IMR-90 (cell line): ENCODE measurements around the gene TANGO2. TPM values are rescaled to one million over a fixed set of nuclear protein-coding genes. Genes with fewer than 3 reads are reported as not detected.

Experiments
- ATAC-seq: fragments of 200-7000 bp; cut with Tn5 transposase; 2 replicates; pipeline ENCODE4 v1.9.1; 2020; ENCODE audit warnings: low read depth, mild to moderate bottlenecking, moderate library complexity
- BruUV-seq: library from RNA; stranded (reverse); fragments of 400-500 nt; replicated peaks from 2 replicates; lab custom pipeline; 2021; lab: Mats Ljungman, UMichigan
- CTCF ChIA-PET: fragments of 300-600 bp; formaldehyde crosslinking; extraction: SDS; loops from one replicate; lab custom pipeline; 2021; ENCODE audit warnings: antibody characterized with exemption; lab: Yijun Ruan, JAX
- POLR2A ChIA-PET: fragments of 300-600 bp; sonication (Branson Sonifier 250); formaldehyde crosslinking; loops from one replicate; lab custom pipeline; 2022; ENCODE audit warnings: antibody characterized with exemption; ENCODE audit not compliant: unreplicated experiment; lab: Charles Lee
- DNase-seq: peaks from one replicate; pipeline ENCODE4 v3.0.0; 2013
- H2AFZ ChIP-seq: replicated peaks from 2 replicates; pipeline ENCODE3; 2013; ENCODE audit warnings: low read length, mild to moderate bottlenecking; ENCODE audit not compliant: poor library complexity
- H2AK5ac ChIP-seq: 2 replicates; pipeline ENCODE4 v1.6.1; 2013; ENCODE audit warnings: low read depth, low read length, inconsistent platforms
- H2AK9ac ChIP-seq: replicated peaks from 2 replicates; pipeline ENCODE3; 2013; ENCODE audit warnings: mild to moderate bottlenecking, low read depth, low read length, moderate library complexity; ENCODE audit not compliant: poor library complexity
- H2BK120ac ChIP-seq: 2 replicates; pipeline ENCODE4 v1.6.1; 2013; ENCODE audit warnings: low read depth, low read length, inconsistent platforms
- H2BK15ac ChIP-seq: 3 replicates; pipeline ENCODE4 v1.6.1; 2013; ENCODE audit warnings: low read depth, low read length, inconsistent platforms
- H2BK20ac ChIP-seq: 2 replicates; pipeline ENCODE4 v1.6.1; 2013; ENCODE audit warnings: low read depth, mild to moderate bottlenecking, inconsistent platforms, low read length, moderate library complexity
- H2BK5ac ChIP-seq: 2 replicates; pipeline ENCODE4 v1.6.1; 2013; ENCODE audit warnings: mild to moderate bottlenecking, low read depth, low read length, inconsistent platforms; ENCODE audit not compliant: poor library complexity, severe bottlenecking
- H3K14ac ChIP-seq: replicated peaks from 2 replicates; pipeline ENCODE4 v1.6.1; 2013; ENCODE audit warnings: low read depth, low read length, inconsistent platforms
- H3K18ac ChIP-seq: 2 replicates; pipeline ENCODE4 v1.6.1; 2013; ENCODE audit warnings: low read depth, low read length, control low read depth
- H3K23ac ChIP-seq: 2 replicates; pipeline ENCODE4 v1.6.1; 2013; ENCODE audit warnings: low read depth, low read length, inconsistent platforms
- H3K27ac ChIP-seq: 2 replicates; pipeline ENCODE4 v1.5.1; 2013; ENCODE audit warnings: mild to moderate bottlenecking, control low read depth, low read length; ENCODE audit not compliant: insufficient read depth
- H3K27me3 ChIP-seq: 2 replicates; pipeline ENCODE4 v1.6.1; 2013; ENCODE audit warnings: low read length; ENCODE audit not compliant: control insufficient read depth, insufficient read depth
- H3K36me3 ChIP-seq: 2 replicates; pipeline ENCODE4 v1.6.1; 2013; ENCODE audit warnings: low read length, mixed read lengths; ENCODE audit not compliant: control insufficient read depth, insufficient read depth
- H3K4ac ChIP-seq: 2 replicates; pipeline ENCODE4 v1.6.1; 2013; ENCODE audit warnings: low read depth, low read length, inconsistent platforms
- H3K4me1 ChIP-seq: 2 replicates; pipeline ENCODE4 v1.6.1; 2013; ENCODE audit warnings: low read length, mixed read lengths; ENCODE audit not compliant: control insufficient read depth, insufficient read depth
- H3K4me2 ChIP-seq: 2 replicates; pipeline ENCODE4 v1.6.1; 2013; ENCODE audit warnings: low read depth, mild to moderate bottlenecking, control low read depth, low read length, moderate library complexity
- H3K4me3 ChIP-seq: 2 replicates; pipeline ENCODE4 v1.5.1; 2013; ENCODE audit warnings: low read depth, mild to moderate bottlenecking, control low read depth, low read length, moderate library complexity; ENCODE audit not compliant: insufficient read depth
- H3K56ac ChIP-seq: 2 replicates; pipeline ENCODE4 v1.6.1; 2013; ENCODE audit warnings: low read length, inconsistent platforms; ENCODE audit not compliant: insufficient read depth; ENCODE audit errors: extremely low read depth
- H3K79me1 ChIP-seq, 2 experiments: 2 replicates each; pipeline ENCODE4 v1.6.1; 2013; ENCODE audit warnings: low read length in 2 of 2, inconsistent platforms in 1 of 2, low read depth in 1 of 2
- H3K9ac ChIP-seq: 2 replicates; pipeline ENCODE4 v1.6.1; 2013; ENCODE audit warnings: low read depth, low read length, control low read depth
- H3K9me1 ChIP-seq: 2 replicates; pipeline ENCODE4 v1.6.1; 2013; ENCODE audit warnings: low read length, inconsistent platforms; ENCODE audit not compliant: insufficient read depth
- H3K9me3 ChIP-seq: 2 replicates; pipeline ENCODE4 v1.6.1; 2013; ENCODE audit warnings: low read length; ENCODE audit not compliant: control insufficient read depth, insufficient read depth
- H4K20me1 ChIP-seq: 2 replicates; pipeline ENCODE4 v1.6.1; 2013; ENCODE audit warnings: low read length, inconsistent platforms; ENCODE audit not compliant: insufficient read depth
- H4K5ac ChIP-seq: 2 replicates; pipeline ENCODE4 v1.6.1; 2013; ENCODE audit warnings: mild to moderate bottlenecking, low read depth, low read length, control low read depth
- H4K8ac ChIP-seq, 2 experiments: 2 replicates each; pipeline ENCODE4 v1.6.1; 2013; ENCODE audit warnings: low read depth in 2 of 2, low read length in 2 of 2, control low read depth in 1 of 2, inconsistent platforms in 1 of 2
- H4K91ac ChIP-seq: 2 replicates; pipeline ENCODE4 v1.6.1; 2013; ENCODE audit warnings: low read depth, low read length, inconsistent platforms; ENCODE audit not compliant: insufficient read depth
- BHLHE40 ChIP-seq: fragments of 150-350 bp; IDR thresholded peaks from 2 replicates; pipeline ENCODE4 v1.6.1; 2016; ENCODE audit warnings: mild to moderate bottlenecking, low read depth, low read length
- CEBPB ChIP-seq: IDR thresholded peaks from 2 replicates; pipeline ENCODE4 v1.6.1; 2012; ENCODE audit warnings: low read depth, low read length, improper control_type of control experiment
- CHD1 ChIP-seq: IDR thresholded peaks from 2 replicates; pipeline ENCODE4 v1.6.1; 2012; ENCODE audit warnings: low read depth, low read length, improper control_type of control experiment
- FOS ChIP-seq: fragments of 150-350 bp; IDR thresholded peaks from 2 replicates; pipeline ENCODE4 v1.6.1; 2016; ENCODE audit warnings: low read depth, low read length
- MAFK ChIP-seq: IDR thresholded peaks from 2 replicates; pipeline ENCODE4 v1.6.1; 2012; ENCODE audit warnings: low read depth, low read length, improper control_type of control experiment
- MAZ ChIP-seq: IDR thresholded peaks from 2 replicates; pipeline ENCODE4 v1.6.1; 2012; ENCODE audit warnings: low read depth, mild to moderate bottlenecking, low read length, improper control_type of control experiment, moderate library complexity, borderline replicate concordance
- MXI1 ChIP-seq: IDR thresholded peaks from 2 replicates; pipeline ENCODE4 v1.6.1; 2012; ENCODE audit warnings: low read depth, mild to moderate bottlenecking, low read length, moderate library complexity, borderline replicate concordance
- NFE2L2 ChIP-seq: fragments of 150-350 bp; IDR thresholded peaks from 2 replicates; pipeline ENCODE4 v1.6.1; 2016; ENCODE audit warnings: low read depth, mild to moderate bottlenecking, low read length
- POLR2A ChIP-seq: IDR thresholded peaks from 2 replicates; pipeline ENCODE4 v1.6.1; 2012; ENCODE audit warnings: mild to moderate bottlenecking, low read depth, low read length
- RAD21 ChIP-seq: IDR thresholded peaks from 2 replicates; pipeline ENCODE4 v1.6.1; 2012; ENCODE audit warnings: low read length, improper control_type of control experiment
- RFX5 ChIP-seq: IDR thresholded peaks from 2 replicates; pipeline ENCODE4 v1.8.0; 2012; ENCODE audit warnings: low read depth, mild to moderate bottlenecking, low read length, moderate library complexity
- WGBS, 2 experiments: methylation state at CpG; one replicate each; pipeline versions ENCODE4 v1.1.5 to v1.1.7; 2013; ENCODE audit warnings: missing lambda C conversion rate in 2 of 2; ENCODE audit not compliant: insufficient read length in 1 of 2; ENCODE audit errors: extremely low coverage in 2 of 2; 5-methylcytosine and 5-hydroxymethylcytosine counted together
- dilution Hi-C: fragments of 300-500 bp; cut with HindIII; formaldehyde crosslinking; loops from one replicate; pipeline ENCODE4 v1.14.3; 2018; ENCODE audit warnings: low sequenced_read_pairs; ENCODE audit not compliant: unreplicated experiment
- in situ Hi-C: fragments of 300-500 bp; cut with MboI; formaldehyde crosslinking; loops from 3 replicates; pipeline ENCODE4 v1.14.3; 2019; ENCODE audit warnings: low sequenced_read_pairs, inconsistent platforms, mixed read lengths
- intact Hi-C: fragments of 100-400 bp; cut with micrococcal nuclease; formaldehyde crosslinking; loops from 2 replicates; pipeline ENCODE4 v1.10.0; 2022
- polyA plus RNA-seq, 3 experiments: library from polyadenylated mRNA; depleted of rRNA; stranded (reverse); fragments of >200 nt; gene quantifications; 2 replicates each; pipeline ENCODE4 v1.2.3, GENCODE V29; 2012; ENCODE audit warnings: low replicate concordance in 1 of 3
- total RNA-seq: library from RNA; depleted of rRNA; stranded (reverse); fragments of >200 nt; gene quantifications from 2 replicates; pipeline ENCODE4 v1.2.3, GENCODE V29; 2012
- TF ChIP-seq, protein P1 (sequence below): conservative IDR thresholded peaks from 2 replicates; pipeline ENCODE4 v1.5.1; 2012; ENCODE audit warnings: mild to moderate bottlenecking, low read depth, low read length, improper control_type of control experiment

The TANGO2 gene
- total and polyA plus RNA-seq, 2 of the 4 experiments (the other 2 are of a cell fraction), result 45.1 to 75.1 TPM

DNA sequence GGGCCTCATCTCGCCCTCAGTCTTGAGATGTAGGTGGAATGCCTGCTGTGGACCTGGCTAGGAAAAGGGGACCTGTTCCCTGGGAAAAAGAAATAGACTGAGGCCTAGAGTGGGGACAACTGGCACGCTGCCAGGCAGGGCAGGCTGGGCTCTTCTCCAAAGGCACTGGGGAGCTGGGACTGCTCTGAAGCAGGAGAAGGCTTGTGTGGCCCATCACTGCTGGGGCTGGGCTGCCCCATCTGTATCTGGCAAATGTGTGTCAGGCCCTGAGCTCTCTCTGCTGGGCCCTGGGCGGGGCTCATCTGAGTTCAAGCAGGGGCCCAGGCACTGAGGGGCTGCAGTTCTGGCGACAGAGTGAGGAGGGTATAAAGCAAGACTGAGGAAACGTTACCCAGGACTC is 37.2 kb upstream of the TANGO2 start:
- H3K27ac ChIP-seq, result no peak overlapping the region
- no peak for TF ChIP-seq MAFK
- TF ChIP-seq, protein P1, sequence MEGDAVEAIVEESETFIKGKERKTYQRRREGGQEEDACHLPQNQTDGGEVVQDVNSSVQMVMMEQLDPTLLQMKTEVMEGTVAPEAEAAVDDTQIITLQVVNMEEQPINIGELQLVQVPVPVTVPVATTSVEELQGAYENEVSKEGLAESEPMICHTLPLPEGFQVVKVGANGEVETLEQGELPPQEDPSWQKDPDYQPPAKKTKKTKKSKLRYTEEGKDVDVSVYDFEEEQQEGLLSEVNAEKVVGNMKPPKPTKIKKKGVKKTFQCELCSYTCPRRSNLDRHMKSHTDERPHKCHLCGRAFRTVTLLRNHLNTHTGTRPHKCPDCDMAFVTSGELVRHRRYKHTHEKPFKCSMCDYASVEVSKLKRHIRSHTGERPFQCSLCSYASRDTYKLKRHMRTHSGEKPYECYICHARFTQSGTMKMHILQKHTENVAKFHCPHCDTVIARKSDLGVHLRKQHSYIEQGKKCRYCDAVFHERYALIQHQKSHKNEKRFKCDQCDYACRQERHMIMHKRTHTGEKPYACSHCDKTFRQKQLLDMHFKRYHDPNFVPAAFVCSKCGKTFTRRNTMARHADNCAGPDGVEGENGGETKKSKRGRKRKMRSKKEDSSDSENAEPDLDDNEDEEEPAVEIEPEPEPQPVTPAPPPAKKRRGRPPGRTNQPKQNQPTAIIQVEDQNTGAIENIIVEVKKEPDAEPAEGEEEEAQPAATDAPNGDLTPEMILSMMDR, result no peak
- no peak for TF ChIP-seq POLR2A
- no peak for TF ChIP-seq MAZ
- no peak for TF ChIP-seq FOS
- no peak for TF ChIP-seq BHLHE40
- no peak for TF ChIP-seq CHD1
- TF ChIP-seq RFX5, result no peak
- TF ChIP-seq MXI1, result no peak
- no peak for TF ChIP-seq NFE2L2
- TF ChIP-seq RAD21, result no peak
- no peak for TF ChIP-seq CEBPB
- peaks cover 18% of the 10 kb centered on the region; the same call in 1 of the 2 replicates for H4K20me1 ChIP-seq
- H2AFZ ChIP-seq, result peak overlapping the region; percentile 44
- POLR2A ChIA-PET, result no interaction called here
- H3K36me3 ChIP-seq, result peaks cover 12% of the 10 kb centered on the region
- H3K27me3 ChIP-seq, result no peaks in the 10 kb centered on the region
- no peak overlapping the region for H3K9ac ChIP-seq
- H2AK5ac ChIP-seq, result peak overlapping the region; percentile 69; the same call in 1 of the 2 replicates
- no peak overlapping the region for H4K91ac ChIP-seq
- H2BK120ac ChIP-seq, result no peak overlapping the region
- intact Hi-C loops, result no loop called here
- dilution Hi-C loops, result no loop called here
- peaks cover 13% of the 10 kb centered on the region for H3K4me1 ChIP-seq
- H3K4me3 ChIP-seq, result no peak overlapping the region
- no peak overlapping the region for H3K23ac ChIP-seq
- 0% methylated on average over 1 of the region's 5 CpGs; no CpG with 5 or more reads in 1 of the 2 experiments for WGBS, 2 experiments
- H2BK20ac ChIP-seq, result 0 out of 2 replicates have a peak overlapping the region, but pooled peaks have one; percentile 18
- in situ Hi-C loops, result no loop called here
- DNase-seq (no peak), ATAC-seq (no peak)
- H3K4ac ChIP-seq, result peak overlapping the region; percentile 30; the same call in 1 of the 2 replicates
- no peak overlapping the region for H3K18ac ChIP-seq
- H2AK9ac ChIP-seq, result peak overlapping the region; percentile 87
- H2BK15ac ChIP-seq, result no peak overlapping the region
- 0 out of 2 replicates have a peak overlapping the region, but pooled peaks have one; percentile 1 for H3K14ac ChIP-seq
- CTCF ChIA-PET, result no interaction called here
- H3K9me1 ChIP-seq, result peaks cover 17% of the 10 kb centered on the region
- peak overlapping the region; percentile 24 to 53; a peak in 1 of 4 replicates for H4K8ac ChIP-seq
- no TSS peak for BruUV-seq
- no peak overlapping the region for H3K4me2 ChIP-seq
- H3K79me1 ChIP-seq, result peaks cover 4 to 37% of the 10 kb centered on the region in 2 experiments; a peak in 3 of 4 replicates
- no peak overlapping the region for H2BK5ac ChIP-seq
- H3K9me3 ChIP-seq, result no peaks in the 10 kb centered on the region
- H3K56ac ChIP-seq, result no peak overlapping the region
- H4K5ac ChIP-seq, result no peak overlapping the region
